Measurements from ENCODE around the gene HDAC11.
A peak's percentile ranks its signal among the peaks of the same experiment; 100 is the strongest.

The HDAC11 gene

GRCh38 chr3:13492048-13492447 lies 11.9 kb downstream of the HDAC11 start:
- no peak overlapping the region for H3K27ac ChIP-seq
- TF ChIP-seq ZFX (IDR thresholded peaks at IDR 0.05): no peak
- TF ChIP-seq, protein P1, sequence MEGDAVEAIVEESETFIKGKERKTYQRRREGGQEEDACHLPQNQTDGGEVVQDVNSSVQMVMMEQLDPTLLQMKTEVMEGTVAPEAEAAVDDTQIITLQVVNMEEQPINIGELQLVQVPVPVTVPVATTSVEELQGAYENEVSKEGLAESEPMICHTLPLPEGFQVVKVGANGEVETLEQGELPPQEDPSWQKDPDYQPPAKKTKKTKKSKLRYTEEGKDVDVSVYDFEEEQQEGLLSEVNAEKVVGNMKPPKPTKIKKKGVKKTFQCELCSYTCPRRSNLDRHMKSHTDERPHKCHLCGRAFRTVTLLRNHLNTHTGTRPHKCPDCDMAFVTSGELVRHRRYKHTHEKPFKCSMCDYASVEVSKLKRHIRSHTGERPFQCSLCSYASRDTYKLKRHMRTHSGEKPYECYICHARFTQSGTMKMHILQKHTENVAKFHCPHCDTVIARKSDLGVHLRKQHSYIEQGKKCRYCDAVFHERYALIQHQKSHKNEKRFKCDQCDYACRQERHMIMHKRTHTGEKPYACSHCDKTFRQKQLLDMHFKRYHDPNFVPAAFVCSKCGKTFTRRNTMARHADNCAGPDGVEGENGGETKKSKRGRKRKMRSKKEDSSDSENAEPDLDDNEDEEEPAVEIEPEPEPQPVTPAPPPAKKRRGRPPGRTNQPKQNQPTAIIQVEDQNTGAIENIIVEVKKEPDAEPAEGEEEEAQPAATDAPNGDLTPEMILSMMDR (conservative IDR thresholded peaks at IDR 0.05): no peak

DNA sequence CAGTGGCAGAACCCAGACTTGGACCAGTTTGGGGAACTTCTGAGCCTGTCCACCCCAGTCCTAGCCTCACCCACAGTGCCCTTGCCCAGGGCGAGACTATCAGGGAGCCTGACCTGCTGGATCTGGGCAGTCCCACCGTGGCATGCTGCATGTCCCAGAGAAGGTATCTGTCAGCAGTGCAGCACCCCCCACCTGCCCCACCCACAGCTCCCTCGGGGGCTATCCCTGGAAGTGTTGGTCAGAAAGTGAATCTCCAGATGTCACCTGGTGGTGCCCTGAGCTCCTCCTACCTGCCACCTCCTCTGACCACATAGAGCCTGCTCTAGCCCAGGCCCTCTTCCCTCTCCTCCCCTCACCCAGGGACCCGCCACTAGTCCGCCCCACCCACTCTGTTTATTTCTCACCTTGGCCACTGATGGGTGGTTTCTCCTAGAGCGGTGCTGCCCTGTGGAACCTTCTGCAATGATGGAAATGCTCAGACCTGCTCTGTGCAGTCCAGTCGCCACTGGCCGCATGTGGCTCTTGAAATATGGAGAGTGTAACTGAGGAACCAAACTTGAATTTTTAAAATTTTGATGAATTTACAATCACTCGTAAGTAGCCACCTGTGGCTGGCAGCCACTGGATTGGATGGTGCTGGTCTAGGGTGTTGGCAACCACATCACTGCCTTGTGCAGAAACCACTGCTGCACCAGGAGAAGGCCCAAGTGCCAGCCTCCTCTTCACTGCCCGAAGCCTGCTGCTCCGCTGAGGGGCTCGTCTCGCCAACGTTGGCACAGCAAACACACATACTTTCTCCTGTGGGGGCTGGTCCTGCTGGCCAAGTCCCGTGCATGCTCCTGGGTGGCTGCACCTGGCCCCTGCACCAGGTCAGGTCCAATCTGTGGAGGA lies 13.1 kb downstream of the HDAC11 start:
- H3K27ac ChIP-seq: no peak overlapping the region
- no peak for TF ChIP-seq ZFX (IDR thresholded peaks at IDR 0.05)
- TF ChIP-seq, protein P1 (conservative IDR thresholded peaks at IDR 0.05): no peak

- no peak for TF ChIP-seq ZFX (IDR thresholded peaks at IDR 0.05)
- TF ChIP-seq, protein P1 (conservative IDR thresholded peaks at IDR 0.05): no peak
- no peak overlapping the region for H3K27ac ChIP-seq
These were observed 13.8 kb downstream of the HDAC11 start for GRCh38 chr3:13493867-13494441.

DNA sequence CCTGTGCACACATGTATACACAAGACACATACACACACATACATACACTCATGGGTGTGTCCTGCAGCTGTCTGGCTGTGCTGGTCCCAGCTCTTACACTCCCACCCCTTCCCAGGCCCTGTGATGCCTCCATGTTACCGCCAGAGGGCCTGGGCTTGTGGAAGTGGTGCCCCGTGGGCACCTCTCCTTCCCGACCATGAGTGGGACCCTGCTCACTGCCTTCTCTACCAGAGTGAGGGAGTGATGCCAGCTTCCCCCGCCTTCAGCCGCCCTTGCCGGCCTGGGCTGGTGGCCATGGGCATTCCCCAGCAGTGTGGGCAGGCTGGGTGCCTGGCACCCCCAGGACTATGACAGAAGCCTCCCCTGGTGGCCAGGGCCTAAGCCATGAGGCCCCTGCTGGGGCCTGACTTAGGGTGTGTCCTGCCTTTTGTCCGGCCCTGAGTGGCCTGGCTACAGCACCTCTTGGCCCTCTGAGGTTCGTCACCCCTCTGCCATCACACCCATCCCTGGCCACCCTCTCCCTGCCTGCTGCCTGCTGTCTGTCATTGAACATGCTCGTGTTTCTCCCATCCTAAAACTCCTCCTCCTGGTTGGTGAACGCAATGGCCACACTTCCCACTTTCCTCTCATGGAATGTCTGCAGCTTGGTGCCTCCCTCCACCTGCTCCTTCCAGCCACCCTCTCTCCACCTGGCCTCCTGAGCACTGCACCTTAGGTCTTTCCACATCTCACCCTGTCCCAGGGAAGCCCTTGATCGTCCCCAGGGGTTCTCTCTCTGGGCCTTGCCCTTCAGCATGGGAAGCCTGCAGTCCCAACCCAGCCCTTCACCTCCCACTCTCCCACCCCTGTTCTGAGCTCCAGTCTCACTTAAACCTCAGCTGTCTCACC lies 14.6 kb downstream of the HDAC11 start:
- H3K27ac ChIP-seq: no peak overlapping the region
- no peak for TF ChIP-seq ZFX (IDR thresholded peaks at IDR 0.05)
- TF ChIP-seq, protein P1 (conservative IDR thresholded peaks at IDR 0.05): peak; percentile 71

GRCh38 chr3:13495351-13495813 lies 15.3 kb downstream of the HDAC11 start:
- no peak overlapping the region for H3K27ac ChIP-seq
- no peak for TF ChIP-seq ZFX (IDR thresholded peaks at IDR 0.05)
- TF ChIP-seq, protein P1 (conservative IDR thresholded peaks at IDR 0.05): no peak

- H3K27ac ChIP-seq: peak overlapping the region; percentile 29
- TF ChIP-seq, protein P1 (conservative IDR thresholded peaks at IDR 0.05): peak; percentile 91
- no peak for TF ChIP-seq ZFX (IDR thresholded peaks at IDR 0.05)
These were observed 16.0 kb downstream of the HDAC11 start for GRCh38 chr3:13495921-13496723.
